CD14-positive monocyte (primary cell): ENCODE data around the gene NEK1. TPM values are rescaled to one million over a fixed set of nuclear protein-coding genes. Genes with fewer than 3 reads are reported as not detected.

Source experiments
- DNase-seq, 3 donors: peaks; one replicate each; pipeline ENCODE4 v3.0.0-alpha.2; 2011 to 2022
- H2AFZ ChIP-seq: 2 replicates; pipeline ENCODE4 v1.6.0; 2012; ENCODE audit warnings: mild to moderate bottlenecking, low read depth, low read length, inconsistent platforms; ENCODE audit not compliant: insufficient read depth, poor library complexity, severe bottlenecking
- H3K27ac ChIP-seq, 2 donors: 1 replicate in 1 of 2; 2 replicates in 1 of 2; pipeline ENCODE4 v1.5.1; 2012 to 2013; ENCODE audit warnings: low read length in 2 of 2, control low read depth in 1 of 2, inconsistent platforms in 1 of 2, low read depth in 1 of 2, mild to moderate bottlenecking in 1 of 2
- H3K27me3 ChIP-seq, 2 donors: one replicate each; pipeline versions ENCODE4 v1.6.0 to v1.6.1; 2011 to 2013; ENCODE audit warnings: low read length in 2 of 2; ENCODE audit not compliant: control insufficient read depth in 2 of 2, insufficient read depth in 2 of 2
- H3K36me3 ChIP-seq, 2 donors: replicated peaks in 1 of 2; 1 replicate in 1 of 2; 2 replicates in 1 of 2; pipeline versions ENCODE4 v1.5.1 to v1.6.1; 2012 to 2013; ENCODE audit warnings: low read length in 2 of 2, control low read depth in 1 of 2, inconsistent platforms in 1 of 2, mild to moderate bottlenecking in 1 of 2; ENCODE audit not compliant: insufficient read depth in 2 of 2, control insufficient read depth in 1 of 2
- H3K4me1 ChIP-seq, 2 donors: 1 replicate in 1 of 2; 2 replicates in 1 of 2; pipeline versions ENCODE4 v1.5.1 to v1.6.1; 2012 to 2013; ENCODE audit warnings: low read length in 2 of 2, control low read depth in 1 of 2, inconsistent platforms in 1 of 2, mild to moderate bottlenecking in 1 of 2, moderate library complexity in 1 of 2; ENCODE audit not compliant: insufficient read depth in 2 of 2, control insufficient read depth in 1 of 2
- H3K4me2 ChIP-seq: replicated peaks from 2 replicates; pipeline ENCODE3; 2012; ENCODE audit warnings: low read length, moderate library complexity, mild to moderate bottlenecking; ENCODE audit not compliant: poor library complexity, severe bottlenecking; ENCODE audit errors: extremely low read depth
- H3K4me3 ChIP-seq, 3 experiments: fragments of 200-600 bp in 1 of 3; sonication (generic) in 1 of 3; replicated peaks in 1 of 3; 1 replicate in 2 of 3; 2 replicates in 1 of 3; pipeline ENCODE4 v1.5.1; 2011 to 2013; ENCODE audit warnings: low read length in 3 of 3, mild to moderate bottlenecking in 3 of 3, control low read depth in 2 of 3, low read depth in 2 of 3, inconsistent platforms in 1 of 3, moderate library complexity in 1 of 3
- H3K79me2 ChIP-seq: 2 replicates; pipeline ENCODE4 v1.6.0; 2012; ENCODE audit warnings: mild to moderate bottlenecking, control low read depth, inconsistent platforms, low read length, moderate library complexity; ENCODE audit not compliant: insufficient read depth
- H3K9ac ChIP-seq: 2 replicates; pipeline ENCODE4 v1.6.0; 2017; ENCODE audit warnings: low read length, mild to moderate bottlenecking; ENCODE audit not compliant: insufficient read depth, poor library complexity, severe bottlenecking
- H3K9me3 ChIP-seq, 2 donors: replicated peaks in 1 of 2; 1 replicate in 1 of 2; 2 replicates in 1 of 2; pipeline versions ENCODE4 v1.5.1 to v1.6.1; 2012 to 2013; ENCODE audit warnings: low read length in 2 of 2, control low read depth in 1 of 2; ENCODE audit not compliant: control insufficient read depth in 1 of 2, insufficient read depth in 1 of 2
- H4K20me1 ChIP-seq: 2 replicates; pipeline ENCODE4 v1.6.0; 2012; ENCODE audit warnings: mild to moderate bottlenecking, low read length, control low read depth, moderate library complexity; ENCODE audit not compliant: insufficient read depth
- H3K27ac Mint-ChIP-seq, 7 donors: one replicate each; pipeline ENCODE4 v1.8.0; 2020; ENCODE audit warnings: mild to moderate bottlenecking in 7 of 7, mixed read lengths in 7 of 7, moderate library complexity in 6 of 7, inconsistent platforms in 2 of 7
- H3K27me3 Mint-ChIP-seq, 3 donors: one replicate each; pipeline ENCODE4 v1.8.0; 2021 to 2022; ENCODE audit warnings: low read depth in 3 of 3, mild to moderate bottlenecking in 3 of 3, mixed read lengths in 3 of 3, moderate library complexity in 3 of 3, inconsistent platforms in 1 of 3
- H3K36me3 Mint-ChIP-seq, 2 donors: one replicate each; pipeline ENCODE4 v1.8.0; 2020; ENCODE audit warnings: mixed read lengths in 2 of 2, inconsistent platforms in 1 of 2, mild to moderate bottlenecking in 1 of 2
- H3K4me1 Mint-ChIP-seq: one replicate; pipeline ENCODE4 v1.8.0; 2020; ENCODE audit warnings: mild to moderate bottlenecking, mixed read lengths
- H3K4me3 Mint-ChIP-seq, 2 donors: one replicate each; pipeline ENCODE4 v1.8.0; 2020; ENCODE audit warnings: mild to moderate bottlenecking in 2 of 2, mixed read lengths in 2 of 2, moderate library complexity in 1 of 2
- H3K9me3 Mint-ChIP-seq, 7 donors: one replicate each; pipeline ENCODE4 v1.8.0; 2020 to 2022; ENCODE audit warnings: mixed read lengths in 7 of 7, mild to moderate bottlenecking in 6 of 7, moderate library complexity in 6 of 7, inconsistent platforms in 2 of 7
- WGBS: methylation state at CpG from one replicate; pipeline ENCODE4 v1.1.5; 2013; ENCODE audit warnings: missing lambda C conversion rate; ENCODE audit not compliant: insufficient coverage; 5-methylcytosine and 5-hydroxymethylcytosine counted together
- intact Hi-C, 2 donors: fragments of 100-400 bp; cut with micrococcal nuclease; formaldehyde crosslinking; loops; one replicate each; pipeline versions ENCODE4 v1.15.0 to v1.15.1; 2023
- polyA plus RNA-seq, 3 donors: library from polyadenylated mRNA; depleted of rRNA in 1 of 3; unstranded in 2 of 3; stranded (reverse) in 1 of 3; fragments of 300-500 nt in 2 of 3; fragments of >200 nt in 1 of 3; fragmentation: Illumina TruSeq in 2 of 3; gene quantifications; 1 replicate in 2 of 3; 2 replicates in 1 of 3; pipeline ENCODE4 v1.2.3, GENCODE V29; 2012 to 2021
- TF ChIP-seq, protein P1 (sequence below): fragments of 200-600 bp; IDR thresholded peaks from one replicate; pipeline ENCODE4 v1.8.0; 2022; ENCODE audit warnings: antibody characterized with exemption, mild to moderate bottlenecking

Gene NEK1
- polyA plus RNA-seq, 3 donors, result 1.9 to 5.5 (median 2.7) TPM

DNA sequence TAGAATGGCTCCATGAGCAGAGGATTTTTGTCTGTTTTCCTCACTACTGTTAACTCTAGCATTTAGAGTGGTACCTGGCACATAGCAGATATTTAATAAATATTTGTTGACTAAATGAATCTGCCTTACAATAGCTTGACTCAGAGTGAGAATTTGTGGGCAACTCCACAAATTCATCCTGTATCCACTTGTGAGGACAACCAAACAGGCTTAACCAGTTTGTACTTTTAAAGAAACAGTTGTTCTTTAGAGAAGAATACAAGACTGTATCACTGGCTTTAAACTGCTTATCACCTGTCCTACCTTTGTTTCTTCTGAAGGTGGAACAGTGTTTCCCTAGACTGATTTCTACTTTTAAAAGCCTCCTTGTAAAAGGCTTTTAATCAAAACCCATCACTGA lies 200.3 kb downstream of the NEK1 start:
- Histone ChIP-seq H4K20me1 (no peaks in the 10 kb centered on the region), H3K9ac (no peak overlapping the region), H3K27me3 (no peaks in the 10 kb centered on the region), H3K4me2 (no peak overlapping the region), H3K79me2 (no peaks in the 10 kb centered on the region), H3K9me3 (no peaks in the 10 kb centered on the region), H3K4me1 (peaks cover 5 to 9% of the 10 kb centered on the region in 2 donors), H3K4me3 (no peak overlapping the region), H2AFZ (no peak overlapping the region), H3K36me3 (no peaks in the 10 kb centered on the region), H3K27ac (no peak overlapping the region)
- intact Hi-C loops, result no loop called here
- TF ChIP-seq, protein P1, sequence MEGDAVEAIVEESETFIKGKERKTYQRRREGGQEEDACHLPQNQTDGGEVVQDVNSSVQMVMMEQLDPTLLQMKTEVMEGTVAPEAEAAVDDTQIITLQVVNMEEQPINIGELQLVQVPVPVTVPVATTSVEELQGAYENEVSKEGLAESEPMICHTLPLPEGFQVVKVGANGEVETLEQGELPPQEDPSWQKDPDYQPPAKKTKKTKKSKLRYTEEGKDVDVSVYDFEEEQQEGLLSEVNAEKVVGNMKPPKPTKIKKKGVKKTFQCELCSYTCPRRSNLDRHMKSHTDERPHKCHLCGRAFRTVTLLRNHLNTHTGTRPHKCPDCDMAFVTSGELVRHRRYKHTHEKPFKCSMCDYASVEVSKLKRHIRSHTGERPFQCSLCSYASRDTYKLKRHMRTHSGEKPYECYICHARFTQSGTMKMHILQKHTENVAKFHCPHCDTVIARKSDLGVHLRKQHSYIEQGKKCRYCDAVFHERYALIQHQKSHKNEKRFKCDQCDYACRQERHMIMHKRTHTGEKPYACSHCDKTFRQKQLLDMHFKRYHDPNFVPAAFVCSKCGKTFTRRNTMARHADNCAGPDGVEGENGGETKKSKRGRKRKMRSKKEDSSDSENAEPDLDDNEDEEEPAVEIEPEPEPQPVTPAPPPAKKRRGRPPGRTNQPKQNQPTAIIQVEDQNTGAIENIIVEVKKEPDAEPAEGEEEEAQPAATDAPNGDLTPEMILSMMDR, result no peak
- Mint-ChIP-seq H3K27me3 (no peaks in the 10 kb centered on the region), H3K4me1 (peaks cover 9% of the 10 kb centered on the region), H3K9me3 (peaks cover 0 to 3% (median 2%) of the 10 kb centered on the region in 7 donors), H3K36me3 (no peaks in the 10 kb centered on the region), H3K4me3 (no peak overlapping the region), H3K27ac (no peak overlapping the region)
- DNase-seq, result no peak

DNA sequence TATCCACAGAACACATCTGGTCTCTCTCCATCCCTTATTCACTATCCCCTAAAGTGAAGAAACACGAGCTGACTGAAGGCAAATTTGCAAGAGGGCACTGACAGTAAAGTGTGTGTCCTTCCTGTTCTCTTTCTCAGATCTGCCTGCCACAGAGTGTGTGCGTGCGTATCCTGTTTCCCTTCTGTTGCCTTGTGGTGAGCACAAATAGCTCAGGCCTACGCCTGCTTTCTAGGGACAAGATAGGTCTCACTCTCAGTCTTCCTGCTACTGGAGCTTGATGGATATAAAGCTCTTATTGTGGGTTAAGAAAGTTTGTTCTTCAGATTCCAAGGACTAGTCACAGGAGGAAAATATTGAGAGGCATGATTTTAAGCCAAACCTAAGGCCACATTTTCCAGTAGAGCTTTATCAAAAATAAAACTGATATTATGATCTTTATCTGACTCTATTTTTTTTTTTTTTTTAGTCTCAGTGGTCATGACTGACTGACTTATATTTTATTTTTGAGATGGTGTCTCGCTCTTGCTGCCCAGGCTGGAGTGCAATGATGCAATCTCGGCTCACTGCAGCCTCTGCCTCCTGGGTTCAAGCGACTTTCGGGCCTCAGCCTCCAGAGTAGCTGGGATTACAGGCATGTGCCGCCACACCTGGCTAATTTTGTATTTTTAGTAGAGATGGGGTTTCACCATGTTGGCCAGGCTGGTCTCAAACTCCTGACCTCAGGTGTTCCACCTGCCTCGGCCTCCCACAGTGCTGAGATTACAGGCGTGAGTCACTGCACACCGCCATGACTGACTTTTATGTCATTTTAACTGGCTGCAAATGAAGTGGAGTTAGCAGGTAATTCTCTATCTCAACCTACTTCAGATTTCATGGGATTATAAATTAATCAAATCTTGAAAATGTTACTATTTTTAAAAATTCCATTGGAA lies 201.3 kb downstream of the NEK1 start:
- no peaks in the 10 kb centered on the region for H3K27me3 ChIP-seq
- intact Hi-C loops, result no loop called here
- no peaks in the 10 kb centered on the region for H3K9me3 ChIP-seq
- Mint-ChIP-seq H3K27me3 (no peaks in the 10 kb centered on the region), H3K36me3 (no peaks in the 10 kb centered on the region), H3K27ac (peak overlapping the region in 1 of 7 donors; percentile 4), H3K9me3 (peaks cover 0 to 3% (median 2%) of the 10 kb centered on the region in 7 donors), H3K4me3 (no peak overlapping the region), H3K4me1 (peaks cover 9% of the 10 kb centered on the region)
- H3K36me3 ChIP-seq, result no peaks in the 10 kb centered on the region
- H3K9ac ChIP-seq, result no peak overlapping the region
- H3K79me2 ChIP-seq, result no peaks in the 10 kb centered on the region
- H4K20me1 ChIP-seq, result no peaks in the 10 kb centered on the region
- no peak overlapping the region for H3K4me2 ChIP-seq
- H2AFZ ChIP-seq, result no peak overlapping the region
- H3K27ac ChIP-seq, result no peak overlapping the region
- TF ChIP-seq, protein P1, result no peak
- peak; percentile 6 to 21 (median 7) for DNase-seq
- H3K4me1 ChIP-seq, result peaks cover 5 to 9% of the 10 kb centered on the region in 2 donors
- H3K4me3 ChIP-seq, result no peak overlapping the region
- 27% methylated on average over 5 of the region's 12 CpGs for WGBS
